ENCODE data around the gene P2RY8. TPM values are rescaled to one million over a fixed set of nuclear protein-coding genes. Genes with fewer than 3 reads are reported as not detected.
"Not testable (repeated sequence)": the region's sequence is repeated elsewhere in the genome, so short reads cannot be mapped to it uniquely, and the experiment has no call there.

The P2RY8 gene
- total RNA-seq, 4 donors from 2014 or later = 0.81 to 2.7 (median 1.8) TPM

GRCh38 chrX:1485033-1485432 is 52.0 kb downstream of the P2RY8 start:
- H3K27me3 ChIP-seq = peaks cover 55% of the 10 kb centered on the region
- 81 to 90% methylated on average over 9 of the region's 9 CpGs for WGBS, 2 donors (ENCODE audit: low coverage in 1 of 2)
- H3K9me3 ChIP-seq = peaks cover 0 to 4% (median 0%) of the 10 kb centered on the region in 3 donors
- peaks cover 0 to 11% (median 0%) of the 10 kb centered on the region in 3 donors for H3K4me1 ChIP-seq
- ATAC-seq = no peak
- no peak overlapping the region for H3K4me3 ChIP-seq
- no peak overlapping the region for H3K27ac ChIP-seq
- no peak for TF ChIP-seq POLR2AphosphoS5 (IDR thresholded peaks at IDR 0.05)
- TF ChIP-seq EP300 (IDR thresholded peaks at IDR 0.05) = no peak
- TF ChIP-seq POLR2A (IDR thresholded peaks at IDR 0.05) = no peak
- no peaks in the 10 kb centered on the region for H3K36me3 ChIP-seq

GRCh38 chrX:1484638-1485019 is 52.4 kb downstream of the P2RY8 start:
- no peak for ATAC-seq
- H3K27me3 ChIP-seq = peaks cover 57% of the 10 kb centered on the region
- TF ChIP-seq POLR2AphosphoS5 (IDR thresholded peaks at IDR 0.05) = no peak
- no peak for TF ChIP-seq POLR2A (IDR thresholded peaks at IDR 0.05)
- TF ChIP-seq CTCF (IDR thresholded peaks at IDR 0.05) = no peak
- TF ChIP-seq EP300 (IDR thresholded peaks at IDR 0.05) = no peak
- H3K27ac ChIP-seq = no peak overlapping the region
- WGBS, 2 donors (ENCODE audit: low coverage in 1 of 2) = 80 to 100% methylated on average over 1 to 5 of the region's 5 CpGs
- H3K36me3 ChIP-seq = no peaks in the 10 kb centered on the region
- H3K9me3 ChIP-seq = peaks cover 0 to 8% (median 0%) of the 10 kb centered on the region in 3 donors
- no peak overlapping the region for H3K4me3 ChIP-seq
- peaks cover 0 to 11% (median 0%) of the 10 kb centered on the region in 3 donors for H3K4me1 ChIP-seq

DNA sequence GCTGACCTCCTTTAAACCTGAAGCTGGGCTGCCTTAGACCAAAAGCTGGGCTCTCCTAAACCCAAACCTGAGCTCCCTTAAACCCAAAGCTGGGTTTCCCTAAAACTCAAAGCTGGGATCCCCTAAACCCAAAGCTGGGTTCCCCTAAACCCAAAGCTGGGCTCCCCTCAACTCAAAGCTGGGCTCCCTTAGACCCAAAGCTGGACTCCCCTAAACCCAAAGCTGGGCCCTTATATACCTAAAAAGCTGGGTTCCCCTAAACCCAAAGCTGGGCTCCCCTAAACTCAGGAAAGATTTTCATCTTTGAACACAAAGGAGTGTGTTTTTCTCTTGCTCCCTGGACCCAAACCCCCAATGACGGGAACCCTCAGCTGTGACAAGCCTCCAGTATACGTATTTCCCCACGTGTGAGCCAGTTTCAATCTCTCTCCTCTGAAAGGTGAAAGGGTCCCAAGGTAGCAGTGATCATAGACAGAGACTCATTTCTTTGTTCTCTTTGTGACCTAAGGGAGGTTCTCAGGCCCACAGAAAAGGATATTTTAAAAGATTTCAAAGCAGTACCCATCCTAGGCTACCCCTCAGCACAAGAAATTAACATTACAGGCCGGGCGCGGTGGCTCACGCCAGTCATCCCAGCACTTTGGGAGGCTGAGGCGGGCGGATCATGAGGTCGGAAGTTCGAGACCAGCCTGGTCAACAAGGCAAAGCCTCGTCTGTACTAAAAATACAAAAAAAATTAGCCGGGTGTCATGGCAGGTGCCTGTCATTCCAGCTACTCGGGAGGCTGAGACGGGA is 52.9 kb downstream of the P2RY8 start:
- TF ChIP-seq POLR2AphosphoS5 (IDR thresholded peaks at IDR 0.05) = no peak
- TF ChIP-seq POLR2A (IDR thresholded peaks at IDR 0.05) = no peak
- no peak for TF ChIP-seq EP300 (IDR thresholded peaks at IDR 0.05)
- TF ChIP-seq CTCF (IDR thresholded peaks at IDR 0.05) = no peak
- no peak overlapping the region for H3K4me3 ChIP-seq
- peaks cover 0 to 14% (median 0%) of the 10 kb centered on the region in 3 donors for H3K9me3 ChIP-seq
- peaks cover 0 to 11% (median 0%) of the 10 kb centered on the region in 3 donors for H3K4me1 ChIP-seq
- no peak for ATAC-seq
- H3K36me3 ChIP-seq = no peaks in the 10 kb centered on the region
- no peak overlapping the region for H3K27ac ChIP-seq
- H3K27me3 ChIP-seq = peaks cover 57% of the 10 kb centered on the region
- 61 to 86% methylated on average over 3 to 5 of the region's 15 CpGs for WGBS, 2 donors (ENCODE audit: low coverage in 1 of 2)

- H3K27me3 ChIP-seq = peaks cover 50% of the 10 kb centered on the region
- H3K4me3 ChIP-seq, ATAC-seq, H3K36me3 ChIP-seq: not testable (repeated sequence)
- peaks cover 0 to 11% (median 0%) of the 10 kb centered on the region in 3 donors for H3K4me1 ChIP-seq
- WGBS, 2 donors (ENCODE audit: low coverage in 1 of 2) = no CpG with 5 or more reads among the region's 2 CpGs
- H3K27ac ChIP-seq = peak overlapping the region in 1 of 4 donors; percentile 55
- peaks cover 0 to 19% (median 0%) of the 10 kb centered on the region in 3 donors for H3K9me3 ChIP-seq
Observed at GRCh38 chrX:1482530-1482928, 54.5 kb downstream of the P2RY8 start.

DNA sequence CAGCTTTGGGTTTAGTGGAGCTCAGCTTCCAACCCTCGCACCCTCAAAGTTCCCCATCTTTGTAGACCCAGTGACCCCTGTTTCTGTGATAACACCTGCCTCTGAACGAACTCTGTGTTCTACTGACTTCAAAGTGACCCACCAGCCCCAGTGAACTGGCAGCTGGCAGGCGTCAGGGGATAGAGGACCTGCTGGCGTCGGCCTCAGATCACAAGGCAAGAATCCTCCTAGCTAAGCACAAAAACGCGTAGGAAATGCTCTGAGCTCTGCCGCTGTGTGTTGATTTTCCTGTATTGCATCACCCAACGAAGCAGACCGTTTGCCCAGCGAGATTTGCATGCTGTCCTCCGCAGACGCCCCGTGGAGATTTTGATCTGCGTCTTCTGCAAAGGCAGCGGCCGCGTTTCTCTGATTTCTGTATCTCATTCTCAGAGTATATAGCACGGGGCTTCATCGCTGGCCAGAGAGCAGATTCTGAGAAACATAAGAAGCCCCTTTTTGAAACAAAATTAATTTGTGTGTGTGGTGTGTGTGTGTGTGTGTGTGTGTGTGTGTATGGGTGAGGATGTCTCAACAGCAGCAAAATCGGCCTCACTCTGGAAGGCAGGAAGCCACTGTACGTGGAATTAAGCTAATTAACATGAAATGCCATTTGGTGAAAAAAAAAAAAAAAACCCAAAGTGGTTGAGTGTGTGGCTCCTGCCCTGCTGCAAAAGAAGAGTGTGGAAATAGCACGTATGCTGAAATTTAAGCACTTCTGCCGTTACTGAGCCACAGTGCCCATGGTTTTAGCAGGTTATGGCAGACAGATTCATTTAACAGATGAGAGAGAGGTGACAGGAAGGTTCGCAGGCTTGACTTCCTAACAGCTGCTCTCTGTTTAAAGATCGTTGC is 55.1 kb downstream of the P2RY8 start:
- Histone ChIP-seq H3K27ac (peak overlapping the region in 3 of 4 donors; percentile 53 to 60 (median 55)), H3K4me3 (peak overlapping the region in 1 of 2 donors; percentile 8), H3K27me3 (peaks cover 43% of the 10 kb centered on the region), H3K36me3 (no peaks in the 10 kb centered on the region), H3K4me1 (peaks cover 0 to 11% (median 0%) of the 10 kb centered on the region in 3 donors), H3K9me3 (peaks cover 0 to 19% (median 0%) of the 10 kb centered on the region in 3 donors)
- peak; percentile 72 for ATAC-seq
- no peak for TF ChIP-seq EP300 (IDR thresholded peaks at IDR 0.05)
- no peak for TF ChIP-seq CTCF (IDR thresholded peaks at IDR 0.05)
- no peak for TF ChIP-seq POLR2AphosphoS5 (IDR thresholded peaks at IDR 0.05)
- no peak for TF ChIP-seq POLR2A (IDR thresholded peaks at IDR 0.05)
- WGBS, 2 donors (ENCODE audit: low coverage in 1 of 2) = 6 to 8% methylated on average over 8 to 18 of the region's 26 CpGs

Data from gastroesophageal sphincter (tissue), 4 donors.